ENCODE measurements around the gene ZNF479.
"Not testable (repeated sequence)": the region's sequence is repeated elsewhere in the genome, so short reads cannot be mapped to it uniquely, and the experiment has no call there.

Gene ZNF479

DNA sequence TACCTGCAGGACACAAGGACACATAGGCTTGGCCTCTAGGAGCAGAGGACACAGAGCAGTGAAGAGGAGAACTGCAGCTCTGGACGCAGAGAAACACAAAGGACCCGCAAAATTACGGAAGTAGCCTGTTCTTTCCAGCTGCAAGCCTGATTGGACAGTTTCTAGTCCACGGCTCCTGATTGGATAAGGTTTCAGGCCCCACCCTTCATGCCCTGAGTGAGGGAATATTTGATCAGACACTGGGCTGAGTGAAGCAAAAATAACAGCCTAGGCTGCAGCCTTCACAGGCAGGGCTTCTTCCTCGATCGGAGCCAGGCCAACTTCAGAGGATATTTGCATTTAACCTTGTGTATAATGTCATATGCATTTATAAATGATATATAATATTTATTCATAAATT is at the start of gene ZNF479:
Gene ZNF479, minus strand, starts transcription at position 101 of the 400 bp plus-strand sequence. CDS start 112 bp downstream, outside the sequence.
- DNase-seq: not testable (repeated sequence)

DNA sequence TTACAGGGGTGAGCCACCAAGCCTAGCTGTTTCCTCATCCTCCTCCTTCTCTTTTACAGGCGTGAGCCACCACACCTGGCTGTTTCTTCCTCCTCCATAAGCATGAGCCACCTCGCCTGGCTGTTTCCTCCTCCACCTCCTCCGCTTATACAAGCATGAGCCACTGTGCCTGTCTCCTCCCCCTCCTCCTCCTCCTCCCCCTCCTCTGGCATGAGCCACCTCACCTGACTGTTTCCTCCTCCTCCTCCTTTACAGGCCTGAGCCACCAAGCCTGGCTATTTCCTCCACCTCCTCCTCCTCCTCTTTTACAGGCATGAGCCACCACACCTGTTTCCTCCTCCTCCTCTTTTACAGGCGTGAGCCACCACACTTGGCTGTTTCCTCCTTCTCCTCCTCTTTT is 49.8 kb upstream of the ZNF479 start:
- DNase-seq: no peak

DNA sequence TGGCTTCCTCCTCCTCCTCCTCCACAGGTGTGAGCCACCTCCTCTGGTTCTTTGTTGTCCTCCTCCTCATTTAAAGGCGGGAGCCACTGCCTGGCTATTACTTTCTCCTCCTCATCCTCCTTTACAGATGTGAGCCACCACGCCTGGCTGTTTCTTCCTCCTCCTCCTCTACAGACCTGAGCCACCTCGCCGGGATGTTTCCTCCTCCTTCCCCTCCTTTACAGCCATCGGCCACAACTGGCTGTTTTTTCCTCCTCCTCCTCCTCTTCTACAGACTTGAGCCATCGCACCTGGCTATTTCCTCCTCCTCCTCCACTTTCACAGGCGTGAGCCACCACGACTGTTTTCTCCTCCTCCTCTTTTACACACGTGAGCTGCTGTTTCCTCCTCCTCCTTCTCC is 49.0 kb upstream of the ZNF479 start:
- no peak for DNase-seq

DNA sequence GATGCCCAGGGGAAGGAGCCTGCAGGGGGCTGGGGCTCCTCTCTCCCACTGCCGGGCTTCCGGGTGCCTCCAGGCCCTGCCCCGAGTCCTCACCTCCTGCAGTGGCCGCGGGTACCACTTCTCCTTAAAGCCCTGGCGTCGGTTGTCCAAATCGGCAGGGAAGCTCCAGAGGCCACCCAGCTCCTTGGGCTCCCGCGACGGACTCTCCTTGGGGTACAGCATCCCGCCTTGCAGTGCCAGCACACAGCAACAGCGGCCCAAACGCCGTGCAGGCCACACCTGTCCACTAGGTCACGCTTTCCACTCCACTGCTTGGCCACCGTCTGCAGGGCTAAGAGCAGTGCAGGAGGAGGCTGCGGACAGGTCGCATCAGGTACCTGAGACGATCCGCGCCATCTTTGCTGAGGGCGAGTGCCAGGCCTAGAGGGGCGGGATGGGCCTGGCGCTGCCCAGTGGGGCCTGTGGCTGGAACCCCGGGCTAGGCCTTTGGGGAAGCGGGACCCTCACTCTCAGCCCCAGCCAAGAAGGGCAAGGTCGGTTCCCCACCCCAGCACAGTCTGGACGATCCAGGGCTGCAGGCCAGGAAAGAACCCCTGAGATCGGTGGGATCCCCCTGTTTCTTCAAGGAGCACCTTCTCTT is 47.7 kb upstream of the ZNF479 start:
- no peak for DNase-seq

DNA sequence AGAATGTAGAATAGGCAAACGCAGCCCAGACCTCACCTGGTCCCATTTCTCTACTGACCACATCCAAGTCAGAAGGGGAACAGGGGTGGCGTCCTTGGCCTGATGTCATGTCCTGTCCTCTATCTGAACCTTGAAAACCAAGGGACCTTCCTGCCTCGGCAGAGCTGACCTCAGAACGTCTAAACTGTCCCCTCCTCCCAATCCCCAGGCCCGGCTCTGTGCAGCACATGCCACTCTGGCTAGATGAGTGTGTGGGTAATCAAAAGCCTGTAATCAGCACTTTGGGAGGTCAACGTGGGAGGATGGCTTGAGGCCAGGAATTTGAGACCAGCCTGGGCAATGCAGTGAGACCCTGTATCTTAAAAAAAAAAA is 46.5 kb upstream of the ZNF479 start:
- DNase-seq: no peak

DNA sequence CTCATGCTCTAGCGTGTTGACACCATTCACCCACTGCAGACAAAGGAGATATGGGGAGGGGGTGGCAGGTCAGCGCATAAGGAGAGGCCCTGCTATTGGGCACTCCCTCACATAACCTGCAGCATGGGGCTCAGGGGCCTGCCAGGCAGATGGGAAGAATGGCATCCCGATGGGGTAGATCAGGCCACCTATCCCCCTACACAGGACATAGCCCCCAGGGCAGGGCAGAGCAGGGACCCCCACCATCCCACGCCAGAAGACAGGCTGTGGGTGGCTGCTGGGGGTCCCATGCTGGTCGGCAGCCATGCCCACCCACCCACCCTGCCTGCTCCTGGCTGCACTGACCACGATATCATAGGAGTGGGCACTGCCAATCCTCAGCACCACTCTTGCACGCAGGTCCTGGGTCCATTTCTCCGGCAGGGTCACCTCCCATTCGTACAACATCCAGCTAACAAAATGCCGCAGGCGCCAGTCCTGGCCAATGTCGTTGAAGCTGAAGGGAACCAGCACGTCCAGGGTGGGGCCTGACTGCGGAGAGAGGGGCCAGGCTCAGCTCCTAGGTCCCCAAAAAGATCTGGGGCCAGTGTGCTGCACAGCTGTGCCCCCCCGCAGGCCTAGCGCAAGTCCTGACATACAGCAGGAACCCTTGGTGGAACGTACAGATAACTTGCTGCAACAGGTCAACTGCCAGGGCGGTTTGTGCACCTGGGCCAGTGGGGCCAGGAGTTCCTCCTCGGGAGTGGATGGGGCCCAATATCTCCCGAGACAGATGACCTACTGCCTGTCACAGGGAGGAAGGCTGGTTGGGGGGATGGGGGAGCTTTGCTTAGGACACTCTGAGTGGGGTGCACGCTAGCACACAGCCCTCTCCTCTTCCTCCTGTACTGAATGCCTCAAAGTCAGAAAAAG is 45.9 kb upstream of the ZNF479 start:
- no peak for DNase-seq

DNA sequence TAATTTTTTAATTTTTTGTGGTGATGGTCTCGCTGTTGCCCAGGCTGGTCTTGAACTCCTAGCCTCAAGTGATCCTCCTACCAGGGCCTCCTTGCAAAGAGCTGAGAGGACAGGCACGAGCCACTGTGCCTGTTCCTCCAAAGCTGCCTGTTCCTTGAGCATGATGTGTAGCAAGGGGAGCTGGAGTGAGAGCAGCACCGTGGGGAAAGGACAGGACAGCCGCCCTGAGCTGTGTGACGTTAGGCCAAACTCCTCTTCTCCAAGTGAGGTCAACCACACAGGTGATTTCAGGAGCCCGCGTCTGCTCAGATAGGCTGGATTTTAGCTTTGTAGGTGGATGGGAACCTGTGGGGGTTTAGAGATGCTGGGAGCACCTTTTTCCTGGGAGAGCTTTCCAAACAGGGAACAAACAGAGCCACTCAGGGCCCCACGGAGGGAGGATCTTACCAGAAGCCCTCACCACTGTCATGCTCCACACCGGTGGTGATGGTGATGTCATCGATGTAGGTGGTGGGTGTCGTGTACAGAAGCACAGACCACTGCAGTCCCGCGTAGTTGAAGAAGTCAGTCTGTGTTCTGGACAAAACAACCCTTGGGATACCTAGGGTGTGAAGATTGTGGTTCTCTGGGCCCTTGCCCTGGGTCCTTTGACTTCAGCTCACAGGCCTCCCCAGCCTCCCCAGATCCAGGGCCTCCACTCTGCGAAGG is 44.8 kb upstream of the ZNF479 start:
- DNase-seq: no peak

DNA sequence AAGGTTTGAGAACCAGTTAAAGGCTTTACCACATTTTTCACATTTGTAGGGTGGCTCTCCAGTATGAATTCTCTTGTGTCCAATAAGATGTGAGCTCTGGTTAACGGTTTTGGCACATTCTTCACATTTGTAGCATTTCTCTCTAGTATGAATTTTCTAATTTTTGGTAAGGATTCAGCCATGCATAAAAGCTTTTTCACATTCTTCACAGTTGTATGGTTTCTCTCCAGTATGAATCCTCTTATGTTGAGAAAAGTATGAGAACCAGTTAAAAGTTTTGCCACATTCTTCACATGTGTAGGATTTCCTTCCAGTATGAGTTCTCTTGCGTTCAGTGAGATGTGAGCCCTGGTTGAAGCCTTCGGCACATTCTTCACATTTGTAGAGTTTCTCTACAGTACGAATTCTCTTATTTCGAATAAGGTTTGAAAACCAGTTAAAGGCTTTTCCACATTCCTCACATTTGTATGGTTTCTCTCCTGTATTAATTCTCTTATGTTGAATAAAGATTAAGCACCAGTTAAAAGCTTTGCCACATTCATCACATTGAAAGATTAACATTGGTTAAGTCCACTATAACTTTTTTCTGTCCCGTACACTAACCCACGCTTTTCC is 33.2 kb upstream of the ZNF479 start:
- DNase-seq: no peak

DNA sequence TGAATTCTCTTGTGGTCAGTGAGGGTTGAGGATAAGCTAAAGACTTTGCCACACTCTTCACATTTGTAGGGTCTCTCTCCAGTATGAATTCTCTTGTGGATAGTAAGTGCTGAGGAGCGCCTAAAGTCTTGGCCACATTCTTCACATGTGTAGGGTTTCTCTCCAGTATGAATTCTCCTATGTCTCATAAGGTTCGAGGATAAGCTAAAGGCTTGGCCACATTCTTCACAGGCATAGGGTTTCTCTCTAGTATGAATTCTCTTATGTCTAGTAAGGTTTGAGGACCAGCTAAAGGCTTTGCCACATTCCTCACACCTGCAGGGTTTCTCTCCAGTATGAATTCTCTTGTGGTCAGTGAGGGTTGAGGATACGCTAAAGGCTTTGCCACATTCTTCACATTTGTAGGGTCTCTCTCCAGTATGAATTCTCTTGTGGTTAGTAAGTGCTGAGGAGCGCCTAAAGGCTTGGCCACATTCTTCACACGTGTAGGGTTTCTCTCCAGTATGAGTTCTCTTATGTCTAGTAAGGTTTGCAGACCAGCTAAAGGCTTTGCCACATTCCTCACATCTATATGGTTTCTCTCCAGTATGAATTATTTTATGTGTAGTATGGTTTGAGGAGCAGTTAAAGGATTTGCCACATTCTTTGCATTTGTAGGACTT is 12.0 kb downstream of the ZNF479 start:
- DNase-seq: not testable (repeated sequence)

All from cerebellar nuclear complex (tissue), 1 donor.